Stimulated activated CD4-positive, alpha-beta T cell treated with anti-CD3 and anti-CD28 coated beads, TNF-alpha, amount 100 ng/mL, for 24 hours (primary cell): Measurements from ENCODE around the gene DENND6A.
"Not testable (repeated sequence)": the region's sequence is repeated elsewhere in the genome, so short reads cannot be mapped to it uniquely, and the experiment has no call there.

Experiments
- DNase-seq, 3 experiments: peaks; one replicate each; pipeline ENCODE4 v3.0.0-alpha.2; 2020; ENCODE audit warnings: low read depth in 3 of 3

The DENND6A gene

DNA sequence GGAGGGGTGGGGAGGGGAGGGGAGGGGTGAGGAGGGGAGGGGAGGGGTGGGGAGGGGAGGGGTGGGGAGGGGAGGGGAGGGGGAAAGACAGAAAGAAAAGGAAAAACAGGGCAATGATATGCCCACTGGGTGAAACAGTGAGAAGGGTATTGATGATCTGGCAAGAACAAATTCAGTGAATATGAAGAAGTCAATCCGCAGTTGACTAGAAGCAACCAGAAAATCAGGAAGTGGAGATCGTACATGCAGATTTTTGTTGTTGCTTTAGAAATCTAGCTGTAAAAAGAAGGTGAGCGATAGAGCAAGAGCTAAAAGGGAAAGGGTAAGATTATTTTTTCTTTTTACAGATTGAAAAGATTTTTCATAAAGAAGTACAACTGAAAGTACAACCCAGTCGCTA is 48.1 kb downstream of the DENND6A start:
- DNase-seq = no peak

- DNase-seq = no peak
These were observed 55.5 kb downstream of the DENND6A start for GRCh38 chr3:57637391-57637790.

GRCh38 chr3:57634259-57634658 is 58.6 kb downstream of the DENND6A start:
- DNase-seq = not testable (repeated sequence)

GRCh38 chr3:57627976-57628375 is 64.9 kb downstream of the DENND6A start:
- no peak for DNase-seq

GRCh38 chr3:57624801-57625200 is 68.1 kb downstream of the DENND6A start:
- no peak for DNase-seq

- no peak for DNase-seq
These were observed 70.5 kb downstream of the DENND6A start for GRCh38 chr3:57622362-57622761.

DNA sequence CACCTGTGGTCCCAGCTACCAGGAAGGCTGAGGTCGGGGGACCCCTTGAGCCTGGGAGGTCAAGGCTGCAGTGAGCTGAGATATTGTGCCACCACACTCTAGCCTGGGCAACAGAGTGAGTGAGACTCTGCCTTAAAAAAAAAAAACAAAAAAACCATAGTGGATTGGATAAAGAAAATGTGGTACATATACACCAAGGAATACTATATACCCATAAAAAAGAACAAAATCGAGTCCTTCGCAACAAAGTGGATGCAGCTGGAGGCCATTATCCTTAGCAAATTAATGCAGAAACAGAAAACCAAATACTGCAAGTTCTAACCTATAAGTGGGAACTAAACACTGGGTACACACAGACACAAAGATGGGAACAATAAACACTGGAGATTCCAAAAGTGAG is 75.1 kb downstream of the DENND6A start:
- no peak for DNase-seq

DNA sequence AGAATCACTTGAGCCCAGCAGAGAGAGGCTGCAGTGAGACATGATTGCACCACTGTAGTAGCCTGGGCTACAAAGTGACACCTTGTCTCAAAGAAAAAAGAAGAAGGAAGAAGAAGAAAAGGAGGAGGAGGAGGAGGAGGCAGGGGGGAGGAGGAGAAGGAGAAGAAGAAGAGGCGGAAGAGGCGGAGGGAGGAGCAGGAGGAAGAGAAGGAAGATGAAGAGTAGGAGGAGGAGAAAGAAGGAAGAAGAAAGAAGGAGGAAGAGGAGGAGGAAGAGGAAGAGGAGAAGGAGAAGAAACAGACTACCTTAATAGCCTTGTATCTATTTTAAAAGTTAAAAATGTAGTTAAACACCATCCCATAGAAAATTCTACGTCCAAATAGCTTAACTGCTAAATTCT is 76.6 kb downstream of the DENND6A start:
- no peak for DNase-seq

DNA sequence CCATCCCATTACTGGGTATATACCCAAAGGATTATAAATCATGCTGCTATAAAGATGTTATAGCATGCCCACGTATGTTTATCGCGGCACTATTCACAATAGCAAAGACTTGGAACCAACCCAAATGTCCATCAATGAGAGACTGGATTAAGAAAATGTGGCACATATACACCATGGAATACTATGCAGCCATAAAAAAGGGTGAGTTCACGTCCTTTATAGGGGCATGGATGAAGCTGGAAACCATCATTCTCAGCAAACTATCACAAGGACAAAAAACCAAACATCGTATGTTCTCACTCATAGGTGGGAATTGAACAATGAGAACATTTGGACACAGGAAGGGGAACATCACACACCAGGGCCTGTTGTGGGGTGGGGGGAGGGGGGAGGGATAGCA is 81.0 kb downstream of the DENND6A start:
- not testable (repeated sequence) for DNase-seq

- no peak for DNase-seq
These were observed 87.2 kb downstream of the DENND6A start for GRCh38 chr3:57605683-57606082.

DNA sequence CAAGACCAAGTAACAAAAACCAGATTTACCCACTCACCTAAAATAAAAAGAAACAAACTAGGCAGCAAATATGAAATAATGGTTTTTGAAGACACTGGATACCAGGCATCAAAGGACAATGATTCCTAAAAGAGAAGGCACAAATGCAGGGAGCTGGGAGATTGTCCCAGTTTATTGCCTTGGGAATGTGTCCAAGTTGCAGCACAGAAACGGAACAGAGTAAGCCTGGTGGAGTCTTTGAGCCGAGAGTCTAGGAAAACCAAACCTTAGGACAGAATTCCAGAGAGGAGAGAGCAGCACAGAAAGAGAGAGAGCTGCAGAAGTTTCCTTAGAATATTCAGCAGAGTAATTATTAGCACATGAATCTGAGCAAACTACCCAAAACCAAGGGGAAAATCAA is 87.9 kb downstream of the DENND6A start:
- DNase-seq = no peak

GRCh38 chr3:57600195-57600594 is 92.7 kb downstream of the DENND6A start:
- DNase-seq = no peak

DNA sequence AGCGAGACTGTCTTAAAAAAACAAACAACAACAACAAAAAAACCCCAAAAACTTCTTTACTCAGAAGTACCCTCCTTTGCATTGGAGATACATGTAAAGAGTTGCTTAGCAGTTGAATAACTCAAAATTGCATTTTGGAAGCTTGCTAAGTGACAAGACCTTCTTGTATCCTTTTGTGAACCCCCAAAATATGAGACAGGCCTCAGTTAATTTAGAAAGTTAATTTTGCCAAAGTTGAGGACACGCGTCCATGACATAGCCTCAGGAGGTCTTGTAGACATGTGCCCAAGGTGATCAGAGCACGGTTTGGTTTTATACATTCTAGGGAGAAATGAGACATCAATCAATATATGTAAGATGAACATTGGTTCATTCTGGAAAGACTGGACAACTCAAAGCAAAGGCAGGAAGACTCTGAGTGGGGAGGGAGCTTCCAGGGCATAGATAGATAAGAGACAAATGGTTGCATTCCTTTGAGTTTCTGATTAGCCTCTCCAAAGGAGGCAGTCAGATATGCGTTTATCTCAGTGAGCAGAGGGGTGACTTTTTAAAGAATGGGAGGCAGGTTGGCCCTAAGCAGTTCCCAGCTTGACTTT is 94.0 kb downstream of the DENND6A start:
- DNase-seq = no peak

DNA sequence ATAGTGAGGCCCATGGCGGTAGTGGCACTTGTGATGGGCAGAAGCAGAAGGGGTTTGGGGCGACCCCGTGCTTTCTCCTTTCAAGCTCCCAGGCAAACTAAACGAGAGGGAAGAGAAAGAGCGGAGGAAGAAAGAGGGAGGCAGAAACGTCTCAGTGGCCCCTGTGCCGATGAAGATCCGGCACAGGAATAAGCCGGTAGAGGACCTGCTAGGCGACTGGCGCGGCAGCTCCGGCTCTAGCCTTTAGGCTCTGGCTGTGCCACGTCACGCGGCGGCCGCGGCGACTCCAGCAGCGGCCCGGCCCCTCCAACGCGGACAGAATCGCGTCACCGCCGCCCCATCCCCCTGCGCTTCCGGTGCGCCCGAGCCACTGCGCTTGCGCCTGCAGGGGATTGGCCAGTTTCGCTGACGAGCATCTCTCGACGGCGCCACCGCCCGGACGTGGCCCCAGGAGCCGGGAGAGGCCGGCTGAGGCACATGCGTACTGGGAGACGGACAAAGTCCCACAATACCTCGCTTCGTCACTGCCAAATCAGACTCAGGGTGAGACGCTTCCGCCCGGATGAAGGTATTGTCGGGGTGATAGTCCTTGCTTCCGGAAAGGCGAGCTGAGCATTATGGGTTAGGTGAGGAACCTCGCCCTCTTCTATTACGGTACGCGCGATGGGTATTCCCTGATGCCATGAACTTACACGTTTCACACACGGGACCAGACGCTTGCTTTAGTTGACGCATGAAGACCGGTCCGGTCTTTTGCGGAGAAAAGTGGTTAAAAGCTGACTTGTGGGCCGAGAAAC is 95.6 kb downstream of the DENND6A start, which contains the start of gene ARF4:
TSS of gene ARF4 (minus strand) at position 218 of the 797 bp plus-strand sequence. CDS start at position 14, 204 bp downstream.
- DNase-seq = peak; percentile 98 to 99 (median 99)

DNA sequence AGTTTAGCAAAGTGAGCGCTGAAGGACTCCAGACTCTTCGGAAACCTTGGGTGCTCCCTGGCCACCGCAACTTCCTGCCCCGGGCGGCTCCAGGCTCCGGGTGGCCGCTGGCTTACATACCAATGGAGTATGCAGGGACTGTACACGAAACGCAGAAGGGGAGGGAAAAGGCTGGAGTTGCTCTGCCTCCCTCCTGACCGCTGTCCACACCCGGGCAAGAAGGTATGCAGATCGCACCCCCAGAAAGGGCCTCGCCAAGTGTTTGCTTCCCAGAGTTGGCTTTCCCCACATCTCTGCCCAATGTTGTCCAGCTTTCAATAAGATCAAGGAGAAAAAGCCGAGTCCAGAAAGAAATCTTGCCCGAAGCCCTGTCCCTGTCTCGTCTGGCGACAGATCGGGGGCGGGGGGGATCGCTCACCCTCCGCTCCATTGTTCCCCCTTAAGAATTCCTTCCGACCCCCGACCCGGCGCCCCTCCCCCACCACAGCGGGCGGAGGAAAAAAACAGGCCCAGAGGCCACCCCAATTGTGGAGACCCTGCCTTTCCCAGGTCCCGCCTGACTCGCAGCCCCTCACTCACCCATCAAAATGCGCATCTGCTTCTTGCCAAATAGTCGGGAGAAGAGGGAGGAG is 96.3 kb downstream of the DENND6A start:
- peak; percentile 22 to 57 (median 25) for DNase-seq

DNA sequence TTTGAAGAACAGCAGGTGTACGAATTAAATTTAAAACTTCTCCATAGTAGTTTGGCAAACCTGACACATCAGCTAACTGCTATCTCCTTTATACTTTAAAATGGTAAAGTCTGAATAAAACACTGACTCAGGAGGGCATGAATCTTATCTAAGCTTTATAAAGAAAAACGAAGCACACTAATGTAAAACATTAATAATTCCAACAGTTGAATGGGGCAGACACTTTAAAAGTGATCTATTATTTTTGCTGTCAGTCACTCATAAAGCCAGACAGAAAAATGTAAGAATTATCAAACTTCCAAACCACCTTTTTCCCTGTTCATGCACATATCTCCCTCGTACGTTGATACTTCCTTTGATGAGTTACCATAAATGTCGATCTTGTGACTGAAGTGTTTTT is 98.3 kb downstream of the DENND6A start:
- DNase-seq = no peak

GRCh38 chr3:57594144-57594543 is 98.7 kb downstream of the DENND6A start:
- no peak for DNase-seq

- no peak for DNase-seq
These were observed 100.6 kb downstream of the DENND6A start for GRCh38 chr3:57592306-57592705.

GRCh38 chr3:57587905-57588304 is 105.0 kb downstream of the DENND6A start:
- no peak for DNase-seq

DNA sequence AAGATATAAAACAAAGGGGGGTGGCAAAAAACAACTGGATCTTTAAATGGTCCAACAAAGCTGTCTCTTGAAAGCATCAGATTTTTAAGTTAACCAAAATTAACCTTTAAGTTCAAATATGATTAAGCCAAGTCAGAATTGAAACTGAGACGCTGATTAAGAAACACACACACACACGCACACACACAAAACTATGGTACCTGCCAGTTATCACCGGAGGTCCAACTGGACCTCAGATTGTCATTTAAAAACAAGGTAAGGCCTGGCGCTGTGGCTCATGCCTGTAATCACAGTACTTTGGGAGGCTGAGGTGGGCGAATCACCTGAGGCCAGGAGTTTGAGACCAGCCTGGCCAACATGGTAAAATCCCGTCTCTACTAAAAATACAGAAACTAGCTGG is 106.1 kb downstream of the DENND6A start:
- DNase-seq = no peak

- no peak for DNase-seq
These were observed 109.3 kb downstream of the DENND6A start for GRCh38 chr3:57583544-57583943.

DNA sequence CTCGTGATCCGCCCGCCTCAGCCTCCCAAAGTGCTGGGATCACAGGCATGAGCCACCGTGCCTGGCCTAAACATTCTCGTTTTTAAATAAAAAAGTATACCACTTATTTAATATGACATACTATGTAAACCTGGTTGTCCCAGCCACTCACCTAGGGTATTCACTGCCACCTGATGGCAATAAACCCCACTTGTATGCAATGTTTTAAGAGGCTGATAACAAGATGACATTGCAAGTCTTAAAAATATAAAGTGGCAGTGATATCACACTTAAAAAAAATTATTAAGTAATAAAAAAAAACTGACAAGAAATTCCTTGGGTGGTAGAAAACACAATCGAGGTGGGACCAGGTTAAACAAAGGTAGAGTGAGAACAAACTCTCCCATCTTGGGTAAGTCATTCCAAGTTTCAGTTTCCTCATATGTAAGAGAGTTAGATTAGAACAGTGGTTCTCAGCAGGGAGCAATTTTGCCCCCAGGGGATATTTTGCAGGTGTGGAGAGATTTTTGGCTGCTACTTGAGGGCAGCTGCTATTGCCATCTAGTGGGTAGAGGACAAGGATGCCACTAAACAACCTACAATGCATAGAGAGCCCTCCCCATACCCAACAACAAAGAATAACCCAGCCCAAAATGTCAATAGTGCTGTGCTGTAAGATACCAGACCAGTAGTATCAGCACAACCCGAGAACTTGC is 110.3 kb downstream of the DENND6A start:
- no peak for DNase-seq
